Activated T-helper 17 cell treated with anti-CD3 and anti-CD28 coated beads, Interleukin-2, amount 50 U/mL, for 72 hours (primary cell): ENCODE measurements around the gene HOXC10. TPM values are rescaled to one million over a fixed set of nuclear protein-coding genes. Genes with fewer than 3 reads are reported as not detected.

Experiments
- ATAC-seq: fragments of 150-1000 bp; cut with Tn5 transposase; replicated peaks from 2 replicates; pipeline ENCODE4 v1.10.0; 2021; ENCODE audit warnings: mild to moderate bottlenecking, moderate library complexity
- H3K27ac Mint-ChIP-seq: one replicate; pipeline ENCODE4 v1.8.0; 2022; ENCODE audit warnings: mixed read lengths
- H3K27me3 Mint-ChIP-seq: one replicate; pipeline ENCODE4 v1.8.0; 2022; ENCODE audit warnings: mixed read lengths
- H3K36me3 Mint-ChIP-seq: one replicate; pipeline ENCODE4 v1.8.0; 2022; ENCODE audit warnings: low read depth, mild to moderate bottlenecking, mixed read lengths
- H3K4me1 Mint-ChIP-seq: one replicate; pipeline ENCODE4 v1.8.0; 2022; ENCODE audit warnings: mixed read lengths
- H3K4me3 Mint-ChIP-seq: one replicate; pipeline ENCODE4 v1.8.0; 2022; ENCODE audit warnings: mild to moderate bottlenecking, mixed read lengths
- H3K9me3 Mint-ChIP-seq: one replicate; pipeline ENCODE4 v1.8.0; 2022; ENCODE audit warnings: mixed read lengths
- total RNA-seq, 2 donors: library from RNA; stranded (reverse); gene quantifications; one replicate each; pipeline ENCODE4 v1.2.3, GENCODE V29; 2022

HOXC10 gene
- total RNA-seq, 2 donors from 2014 or later = not detected

- Mint-ChIP-seq H3K9me3 (no peaks in the 10 kb centered on the region), H3K27ac (no peak overlapping the region), H3K27me3 (peaks cover 83% of the 10 kb centered on the region), H3K4me3 (no peak overlapping the region), H3K36me3 (no peaks in the 10 kb centered on the region), H3K4me1 (peaks cover 8% of the 10 kb centered on the region)
- no peak for ATAC-seq
Measured at GRCh38 chr12:54002278-54002914, 17.4 kb downstream of the HOXC10 start.

GRCh38 chr12:54002915-54003389 is 18.0 kb downstream of the HOXC10 start:
- no peaks in the 10 kb centered on the region for H3K36me3 Mint-ChIP-seq
- peaks cover 4% of the 10 kb centered on the region for H3K4me1 Mint-ChIP-seq
- H3K4me3 Mint-ChIP-seq = no peak overlapping the region
- H3K9me3 Mint-ChIP-seq = no peaks in the 10 kb centered on the region
- ATAC-seq = no peak
- peaks cover 82% of the 10 kb centered on the region for H3K27me3 Mint-ChIP-seq
- H3K27ac Mint-ChIP-seq = no peak overlapping the region

GRCh38 chr12:54003625-54004024 is 18.7 kb downstream of the HOXC10 start:
- H3K4me1 Mint-ChIP-seq = peaks cover 4% of the 10 kb centered on the region
- ATAC-seq = no peak

GRCh38 chr12:54004063-54004840 is 19.3 kb downstream of the HOXC10 start:
- Mint-ChIP-seq H3K9me3 (no peaks in the 10 kb centered on the region), H3K36me3 (no peaks in the 10 kb centered on the region), H3K27me3 (peaks cover 77% of the 10 kb centered on the region), H3K4me1 (peaks cover 4% of the 10 kb centered on the region), H3K4me3 (no peak overlapping the region), H3K27ac (no peak overlapping the region)
- ATAC-seq = no peak

More at GRCh38 chr12:54003625-54004024, 18.7 kb downstream of the HOXC10 start:
- no peak overlapping the region for H3K27ac Mint-ChIP-seq
- no peak overlapping the region for H3K4me3 Mint-ChIP-seq
- no peaks in the 10 kb centered on the region for H3K9me3 Mint-ChIP-seq
- H3K36me3 Mint-ChIP-seq = no peaks in the 10 kb centered on the region
- H3K27me3 Mint-ChIP-seq = peaks cover 80% of the 10 kb centered on the region

- no peak overlapping the region for H3K27ac Mint-ChIP-seq
- H3K9me3 Mint-ChIP-seq = no peaks in the 10 kb centered on the region
- peaks cover 78% of the 10 kb centered on the region for H3K27me3 Mint-ChIP-seq
- no peak for ATAC-seq
- peak overlapping the region; percentile 65 for H3K4me3 Mint-ChIP-seq
- peaks cover 4% of the 10 kb centered on the region for H3K4me1 Mint-ChIP-seq
- H3K36me3 Mint-ChIP-seq = no peaks in the 10 kb centered on the region
Measured at GRCh38 chr12:54004841-54005530, 20.0 kb downstream of the HOXC10 start.

- no peak for ATAC-seq
- Mint-ChIP-seq H3K27ac (no peak overlapping the region), H3K27me3 (peaks cover 81% of the 10 kb centered on the region), H3K9me3 (no peaks in the 10 kb centered on the region), H3K4me3 (peak overlapping the region; percentile 65), H3K4me1 (peaks cover 4% of the 10 kb centered on the region), H3K36me3 (no peaks in the 10 kb centered on the region)
Measured at GRCh38 chr12:54005531-54005852, 20.5 kb downstream of the HOXC10 start.

GRCh38 chr12:54005853-54006558 is 21.1 kb downstream of the HOXC10 start:
- ATAC-seq = peak; percentile 84
- Mint-ChIP-seq H3K9me3 (no peaks in the 10 kb centered on the region), H3K4me1 (peaks cover 6% of the 10 kb centered on the region), H3K27me3 (peaks cover 84% of the 10 kb centered on the region), H3K36me3 (no peaks in the 10 kb centered on the region), H3K4me3 (peak overlapping the region; percentile 65), H3K27ac (no peak overlapping the region)

- Mint-ChIP-seq H3K9me3 (no peaks in the 10 kb centered on the region), H3K4me3 (peak overlapping the region; percentile 65), H3K27me3 (peaks cover 84% of the 10 kb centered on the region), H3K36me3 (no peaks in the 10 kb centered on the region), H3K4me1 (peaks cover 13% of the 10 kb centered on the region), H3K27ac (no peak overlapping the region)
- no peak for ATAC-seq
Measured at GRCh38 chr12:54006559-54007220, 21.7 kb downstream of the HOXC10 start.

- H3K9me3 Mint-ChIP-seq = no peaks in the 10 kb centered on the region
- no peak for ATAC-seq
Measured at GRCh38 chr12:54007538-54008259, 22.8 kb downstream of the HOXC10 start.

GRCh38 chr12:54008260-54008552 is 23.3 kb downstream of the HOXC10 start:
- H3K36me3 Mint-ChIP-seq = no peaks in the 10 kb centered on the region
- H3K27ac Mint-ChIP-seq = no peak overlapping the region
- H3K4me1 Mint-ChIP-seq = peaks cover 13% of the 10 kb centered on the region
- H3K9me3 Mint-ChIP-seq = no peaks in the 10 kb centered on the region
- no peak for ATAC-seq
- H3K27me3 Mint-ChIP-seq = peaks cover 84% of the 10 kb centered on the region
- H3K4me3 Mint-ChIP-seq = peak overlapping the region; percentile 20

More at GRCh38 chr12:54007538-54008259, 22.8 kb downstream of the HOXC10 start:
- H3K4me1 Mint-ChIP-seq = peaks cover 13% of the 10 kb centered on the region
- H3K4me3 Mint-ChIP-seq = no peak overlapping the region
- no peaks in the 10 kb centered on the region for H3K36me3 Mint-ChIP-seq
- H3K27me3 Mint-ChIP-seq = peaks cover 84% of the 10 kb centered on the region
- H3K27ac Mint-ChIP-seq = no peak overlapping the region

- Mint-ChIP-seq H3K36me3 (no peaks in the 10 kb centered on the region), H3K4me1 (peaks cover 13% of the 10 kb centered on the region), H3K4me3 (peak overlapping the region; percentile 58), H3K27me3 (peaks cover 78% of the 10 kb centered on the region), H3K9me3 (no peaks in the 10 kb centered on the region), H3K27ac (no peak overlapping the region)
- peak; percentile 40 for ATAC-seq
Measured at GRCh38 chr12:54009171-54010052, 24.5 kb downstream of the HOXC10 start.

GRCh38 chr12:54010053-54010971 is 25.4 kb downstream of the HOXC10 start:
- peak overlapping the region; percentile 58 for H3K4me3 Mint-ChIP-seq
- no peak for ATAC-seq
- H3K36me3 Mint-ChIP-seq = peaks cover 7% of the 10 kb centered on the region
- H3K9me3 Mint-ChIP-seq = no peaks in the 10 kb centered on the region
- H3K27ac Mint-ChIP-seq = no peak overlapping the region
- peaks cover 13% of the 10 kb centered on the region for H3K4me1 Mint-ChIP-seq
- H3K27me3 Mint-ChIP-seq = peaks cover 79% of the 10 kb centered on the region
